NCI-H1436 treated with DMSO at 0.1 percent for 48 hours (cell line): ENCODE results near the gene ZNF428.
"Not testable (repeated sequence)": the region's sequence is repeated elsewhere in the genome, so short reads cannot be mapped to it uniquely, and the experiment has no call there.

Source experiments
- DNase-seq: peaks from one replicate; lab custom pipeline; 2025; lab: John Stamatoyannopoulos, UW

ZNF428 gene

DNA sequence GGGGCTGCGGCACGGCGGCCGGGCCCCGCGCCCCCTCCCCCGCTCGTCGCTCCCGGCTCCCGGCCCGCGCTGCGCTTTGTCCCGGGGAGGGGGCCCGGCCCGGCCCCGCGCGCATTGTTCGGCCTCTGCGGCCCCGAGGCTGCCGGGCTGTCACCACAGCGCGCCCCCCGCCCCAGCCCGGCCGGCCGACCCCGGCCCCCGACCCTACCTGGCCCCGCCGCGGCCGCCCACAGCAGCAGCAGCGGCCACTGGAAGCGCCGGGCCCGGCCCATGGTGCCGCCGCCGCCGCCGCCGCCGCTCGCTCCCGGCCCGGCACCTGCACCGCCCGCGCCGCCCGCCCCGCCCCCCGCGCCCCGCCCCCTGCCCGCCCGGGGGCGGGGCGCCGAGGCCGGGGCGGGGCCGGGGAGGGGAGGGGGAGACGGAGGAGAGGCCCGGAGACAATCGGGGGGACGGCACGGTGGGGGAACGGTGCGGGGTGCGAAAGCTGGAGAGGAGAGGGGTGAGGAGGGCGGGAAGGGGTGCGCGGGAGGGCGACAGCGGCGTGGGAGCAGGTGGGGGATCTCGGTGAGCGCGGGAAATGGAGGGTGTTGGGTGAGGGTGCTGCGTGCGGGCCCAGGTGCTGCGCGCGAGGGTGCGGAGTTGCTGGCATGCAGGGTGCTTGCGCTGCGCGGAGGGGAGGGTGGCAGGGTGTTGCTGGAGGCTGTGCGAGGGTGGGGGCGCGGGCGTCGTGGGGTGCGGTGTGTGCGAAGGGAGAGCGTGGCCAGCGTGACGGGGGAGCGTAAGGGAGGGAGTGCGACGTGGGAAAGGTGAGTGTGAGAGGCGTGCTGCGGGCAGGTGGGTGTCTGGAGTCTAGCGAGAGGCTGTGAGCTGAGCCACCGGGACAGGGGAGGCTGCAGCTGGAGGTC, 20.3 kb upstream of the ZNF428 start, which contains the start of gene CADM4:
Gene CADM4 (minus strand): TSS at position 332 of the 905 bp plus-strand sequence. CDS start 60 bp downstream, at position 272.
- no peak for DNase-seq

DNA sequence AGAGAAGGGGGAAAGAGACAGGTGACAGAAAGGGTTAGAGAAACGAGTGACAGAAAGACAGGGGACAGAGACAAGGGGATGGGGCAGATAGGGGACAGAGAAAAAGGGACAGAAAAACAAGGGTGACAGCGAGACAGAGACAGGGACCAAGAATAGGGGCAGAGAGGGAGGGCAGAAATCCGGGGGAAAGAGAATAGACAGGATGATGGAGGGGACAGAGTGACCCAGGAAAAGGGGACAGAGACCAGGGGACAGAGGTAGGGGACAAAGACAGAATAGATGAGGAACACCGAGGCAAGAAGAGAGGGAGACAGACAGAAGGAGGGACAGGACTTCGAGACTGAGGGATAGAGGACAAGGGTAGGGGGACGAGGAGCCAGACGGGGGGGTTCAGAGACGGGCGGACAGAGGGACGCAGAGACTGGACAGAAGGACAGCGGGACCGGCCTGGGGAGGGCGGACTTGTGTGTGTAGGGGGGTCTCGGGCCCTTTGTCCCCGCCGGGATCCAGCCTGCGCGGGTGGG, 19.6 kb upstream of the ZNF428 start:
- no peak for DNase-seq

DNA sequence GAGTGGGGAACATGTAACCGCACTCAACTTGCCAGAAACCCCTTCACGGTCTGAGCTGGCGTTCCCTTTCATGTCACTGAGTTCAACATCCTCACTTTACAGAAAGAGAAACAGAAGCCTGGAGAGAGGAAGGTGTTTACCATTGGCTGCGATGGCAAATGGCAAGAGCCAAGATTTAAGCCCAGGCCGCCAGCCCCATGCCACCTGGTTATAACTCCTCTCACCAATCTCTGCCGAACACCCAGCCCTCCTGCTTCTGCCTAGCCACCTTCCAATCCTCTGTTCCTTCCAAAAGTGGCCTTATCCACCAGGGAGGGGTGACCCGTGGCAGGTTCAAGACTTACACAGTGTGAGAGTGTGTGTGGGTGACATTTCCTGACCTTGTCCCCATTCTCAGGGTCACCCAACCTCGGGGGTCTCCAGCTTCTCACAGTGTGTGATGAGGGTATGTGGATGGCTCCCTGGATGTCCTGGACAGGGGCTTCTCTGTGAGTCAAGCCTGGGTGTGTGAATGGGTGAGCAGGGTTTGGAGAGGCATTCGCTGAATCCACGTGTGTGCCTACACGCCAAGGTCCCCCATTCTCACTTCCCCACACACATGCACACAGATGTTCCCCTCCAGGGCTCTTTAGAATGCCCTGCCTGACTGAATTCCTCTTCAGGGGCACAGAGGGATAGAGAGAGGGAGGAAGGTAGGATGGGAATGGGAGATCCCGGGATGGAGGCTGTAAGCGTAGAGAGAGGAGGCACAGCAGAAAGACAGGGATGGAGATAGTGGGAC, 19.0 kb upstream of the ZNF428 start:
- no peak for DNase-seq

DNA sequence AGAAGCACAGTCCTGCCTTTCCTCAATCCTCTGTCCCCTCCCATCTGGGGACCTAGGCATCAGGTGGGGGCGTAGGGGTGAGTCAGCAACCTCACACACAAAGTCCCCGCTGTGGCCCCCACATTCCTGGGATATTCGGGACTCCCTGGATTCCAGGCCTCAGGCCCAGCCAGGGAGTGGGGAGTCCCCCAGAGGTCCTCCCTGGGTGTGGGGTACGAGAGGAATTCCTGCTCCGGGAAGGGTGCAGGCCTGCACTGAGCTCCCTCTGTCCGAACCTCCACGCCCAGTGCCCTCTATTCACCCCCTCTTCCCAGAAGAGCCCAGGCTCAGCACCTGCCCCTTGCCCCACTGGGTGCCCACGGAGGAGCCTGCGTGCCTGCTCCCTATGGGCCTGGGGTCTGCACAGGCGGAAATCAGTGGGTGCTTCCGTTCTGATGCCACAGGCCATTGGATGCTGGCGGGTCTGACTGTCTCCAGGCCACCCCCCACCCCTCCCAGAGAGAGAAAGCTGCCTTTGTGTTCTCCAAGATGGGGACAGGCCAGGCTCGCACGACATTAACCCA, 16.8 kb upstream of the ZNF428 start:
- DNase-seq = no peak

DNA sequence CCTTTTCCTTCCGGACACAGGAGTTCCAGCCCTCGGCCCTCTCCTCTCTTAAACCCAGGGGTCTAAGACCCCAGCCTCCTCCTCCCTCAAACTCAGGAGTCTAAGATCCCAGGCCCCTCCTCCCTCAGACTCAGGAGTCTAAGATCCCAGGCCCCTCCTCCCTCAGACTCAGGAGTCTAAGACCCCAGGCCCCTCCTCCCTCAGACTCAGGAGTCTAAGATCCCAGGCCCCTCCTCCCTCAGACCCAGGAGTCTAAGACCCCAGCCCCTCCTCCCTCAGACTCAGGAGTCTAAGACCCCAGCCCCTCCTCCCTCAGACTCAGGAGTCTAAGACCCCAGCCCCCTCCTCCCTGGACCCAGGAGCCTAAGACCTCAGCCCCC, 16.1 kb upstream of the ZNF428 start:
- DNase-seq = not testable (repeated sequence)

DNA sequence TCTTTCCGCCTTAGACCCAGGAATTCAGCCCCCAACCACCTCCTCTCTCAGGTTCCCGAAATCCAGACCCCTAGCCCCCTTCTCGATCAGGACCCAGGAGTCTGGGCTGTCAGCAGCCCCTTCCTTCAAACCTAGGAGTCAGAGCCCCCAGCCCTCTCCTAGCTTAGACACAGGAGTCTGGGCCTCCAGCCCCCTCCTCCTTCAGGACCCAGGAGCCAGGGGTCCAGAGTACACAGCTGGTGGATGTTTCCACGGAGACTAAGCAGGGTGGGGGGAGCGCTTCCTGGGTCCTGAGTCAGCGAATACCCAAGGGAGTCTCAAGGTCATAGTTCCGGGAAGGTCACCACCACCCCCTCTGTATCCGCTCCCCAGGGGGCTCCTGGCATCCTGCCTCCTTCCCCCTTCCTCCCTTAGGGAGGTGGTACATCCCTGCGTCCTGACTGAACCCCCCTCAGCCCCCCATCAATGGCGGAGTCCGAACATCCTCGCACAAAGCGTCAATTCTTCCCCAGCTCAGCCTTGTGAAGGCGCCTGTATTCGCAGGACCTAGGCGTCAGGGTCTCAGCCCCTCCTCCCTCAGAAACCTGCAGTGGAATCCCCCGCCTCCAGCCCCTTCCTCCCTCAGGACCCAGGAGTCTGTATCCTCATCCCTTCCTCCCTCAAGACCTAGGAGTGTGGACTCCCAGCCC, 15.6 kb upstream of the ZNF428 start:
- DNase-seq = no peak

DNA sequence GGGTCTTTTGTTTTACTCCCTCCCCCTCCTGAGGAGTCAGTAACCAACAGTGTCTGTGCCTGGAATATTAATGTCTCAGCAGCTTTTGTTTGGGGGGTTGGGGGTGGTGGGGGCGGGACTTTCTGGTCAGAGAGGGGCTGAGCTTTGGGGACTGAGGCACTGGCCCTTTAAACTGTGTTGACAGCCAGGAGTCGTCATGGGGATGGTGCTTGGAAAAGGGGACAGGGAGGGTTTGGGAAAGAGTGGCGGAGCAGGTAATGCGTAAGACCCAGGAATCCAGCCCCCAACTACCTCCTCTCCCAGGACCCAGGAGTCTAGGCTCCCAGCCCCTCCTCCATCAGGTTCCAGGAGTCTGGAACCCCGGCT, 15.1 kb upstream of the ZNF428 start:
- no peak for DNase-seq

DNA sequence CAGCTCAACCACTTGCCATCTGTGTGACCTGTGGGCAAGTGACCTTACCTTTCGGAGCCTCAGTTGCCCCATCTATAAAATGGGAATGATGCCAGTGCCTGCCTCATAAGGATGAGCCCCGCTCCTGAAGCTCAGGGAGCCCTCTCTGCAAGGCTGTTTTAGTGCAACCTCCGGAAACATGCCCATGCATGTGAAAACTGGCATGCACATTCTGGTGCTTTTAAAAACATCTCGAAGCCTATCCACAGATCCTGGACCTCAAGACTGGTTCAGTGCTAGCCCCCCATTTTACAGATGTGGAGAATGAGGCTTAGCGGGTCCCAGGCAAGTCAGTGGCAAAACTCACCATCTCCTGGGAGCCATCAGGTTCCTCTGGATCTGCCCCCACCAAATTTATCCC, 14.6 kb upstream of the ZNF428 start:
- no peak for DNase-seq

DNA sequence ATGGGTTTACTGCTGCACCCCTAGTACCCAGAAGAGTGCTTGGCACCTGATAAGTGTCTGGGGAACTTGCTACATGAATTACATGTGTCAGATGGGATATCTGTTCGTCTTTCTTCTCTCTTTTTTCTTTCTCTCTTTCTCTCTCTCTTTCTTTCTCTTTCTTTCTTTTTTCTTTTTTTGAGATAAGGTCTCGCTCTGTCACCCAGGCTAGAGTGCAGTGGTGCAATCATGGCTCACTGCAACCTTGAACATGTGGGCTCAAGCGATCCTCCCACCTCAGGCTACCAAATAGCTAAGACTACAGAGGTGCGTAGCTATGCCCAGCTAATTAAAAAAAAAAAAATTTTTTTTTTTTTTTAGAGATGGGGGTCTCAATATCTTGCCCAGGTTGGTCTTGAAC, 14.1 kb upstream of the ZNF428 start:
- no peak for DNase-seq

DNA sequence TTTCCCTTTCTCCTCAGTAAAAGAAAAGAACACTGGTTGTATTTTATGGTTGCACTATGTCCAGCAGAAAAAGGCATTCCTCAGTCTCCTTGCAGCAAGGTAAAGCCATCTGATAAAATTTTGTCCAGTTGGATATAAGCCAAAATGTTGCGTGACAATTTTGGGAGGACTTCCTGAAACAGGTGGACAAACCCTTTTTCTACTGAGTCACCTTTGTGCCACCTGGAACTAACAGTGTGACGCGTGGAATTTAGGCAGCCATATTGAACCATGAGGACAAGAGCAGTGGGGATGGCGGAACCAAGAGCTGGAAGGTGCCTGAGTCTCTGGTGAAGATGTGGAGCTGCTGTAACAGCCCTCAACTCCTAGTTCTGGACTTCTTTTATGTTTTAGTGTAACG, 12.1 kb upstream of the ZNF428 start:
- DNase-seq = no peak

DNA sequence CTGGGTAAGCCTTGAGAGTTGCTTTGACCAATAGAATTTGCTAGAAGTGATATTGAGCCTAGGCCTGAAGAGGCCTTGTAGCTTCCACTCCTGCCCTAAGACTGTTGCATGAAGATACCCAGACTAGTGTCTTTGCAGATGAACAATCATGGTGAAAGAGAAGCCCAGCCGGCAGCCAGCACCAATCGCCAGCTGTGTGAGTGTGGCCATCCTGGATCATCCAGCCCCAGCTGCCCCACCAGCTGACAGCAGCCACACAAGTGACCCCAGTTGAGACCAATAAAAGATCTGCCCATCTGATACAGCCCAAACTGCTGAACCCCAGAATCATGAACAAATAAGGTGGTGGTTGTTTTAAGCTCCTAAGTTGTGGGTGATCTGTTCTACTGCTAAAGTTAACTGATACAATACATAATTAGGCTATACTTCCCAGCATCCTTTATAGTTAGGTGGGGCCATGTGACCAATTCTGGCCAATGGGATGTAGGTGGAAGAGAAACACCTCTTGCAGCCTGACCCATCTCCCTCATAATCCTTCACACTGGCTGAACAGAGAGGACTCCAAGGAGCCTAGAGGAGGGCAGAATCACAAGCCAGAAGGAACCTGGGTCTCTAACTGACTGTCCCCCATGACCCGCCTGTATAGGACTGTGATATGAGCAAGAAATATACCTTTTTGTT, 9.4 kb upstream of the ZNF428 start:
- no peak for DNase-seq

DNA sequence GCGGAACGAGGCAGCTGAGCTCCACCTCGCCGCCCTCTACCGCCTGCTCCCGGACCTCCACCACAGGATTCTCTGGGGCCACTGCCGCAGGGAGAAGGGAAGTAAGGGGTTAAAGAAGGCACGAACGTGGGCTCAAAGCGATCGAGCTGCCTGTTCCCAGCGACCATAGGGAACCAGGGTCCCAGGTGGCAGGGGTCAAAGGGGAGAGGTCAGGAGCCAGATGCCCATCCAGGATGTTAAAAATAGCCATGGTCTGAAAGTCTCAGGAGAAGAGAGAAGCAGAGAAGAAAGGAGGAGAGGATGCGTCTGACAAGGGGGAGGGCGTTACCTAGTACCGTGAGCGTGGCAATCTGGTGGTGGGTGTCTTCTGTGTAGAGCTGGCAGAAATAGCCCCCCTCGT, 7.4 kb upstream of the ZNF428 start:
- no peak for DNase-seq

DNA sequence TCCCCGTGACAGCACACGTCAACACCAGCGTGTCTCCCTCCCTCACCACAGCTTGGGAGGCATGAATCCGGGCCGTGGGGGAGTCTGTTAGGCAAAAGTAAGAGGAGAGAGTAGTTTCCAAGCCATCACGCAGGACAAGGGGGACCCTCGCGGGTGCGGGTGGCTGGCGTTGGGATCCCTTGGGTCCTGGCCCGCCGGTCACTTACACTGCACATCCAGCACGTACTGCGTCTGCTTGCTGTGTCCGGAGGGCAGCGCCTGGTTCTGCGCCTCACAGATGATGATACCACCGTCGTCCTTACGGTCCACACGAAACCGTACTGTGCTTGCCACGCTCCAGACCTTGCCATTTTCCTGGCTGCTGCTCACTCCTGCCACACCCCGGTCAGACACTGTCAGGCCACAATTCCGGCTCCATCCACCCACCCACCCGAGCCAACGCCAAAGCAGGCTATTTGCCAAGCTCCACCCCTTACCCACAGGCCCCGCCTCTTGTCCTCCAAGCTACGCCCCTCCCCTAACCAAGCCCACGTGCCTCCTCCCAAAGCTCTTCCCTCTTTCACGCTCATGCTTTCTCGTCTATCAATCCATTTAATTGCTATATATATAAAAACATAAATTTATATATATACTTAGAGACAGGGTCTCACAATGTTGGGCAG, 6.6 kb upstream of the ZNF428 start:
- DNase-seq = no peak

DNA sequence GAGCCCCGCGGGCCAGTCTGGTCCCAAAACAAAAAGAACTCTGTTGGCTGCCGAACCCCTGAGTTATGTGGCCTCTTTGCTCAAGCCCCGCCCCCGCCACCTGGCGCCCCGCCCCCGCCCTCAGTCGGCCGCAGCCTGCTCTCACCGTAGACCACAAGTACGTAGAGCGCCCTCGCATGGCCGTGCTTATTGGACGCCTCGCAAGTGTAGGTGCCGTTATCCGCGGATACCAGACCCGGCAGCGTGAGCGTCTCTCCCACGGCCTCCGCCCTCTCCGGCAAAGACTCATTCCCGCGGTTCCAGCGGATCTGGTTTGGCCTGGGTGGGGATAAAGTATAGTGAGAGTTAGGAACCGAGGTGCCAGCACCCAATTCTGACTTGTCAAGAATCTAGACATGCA, 5.5 kb upstream of the ZNF428 start:
- DNase-seq = no peak

DNA sequence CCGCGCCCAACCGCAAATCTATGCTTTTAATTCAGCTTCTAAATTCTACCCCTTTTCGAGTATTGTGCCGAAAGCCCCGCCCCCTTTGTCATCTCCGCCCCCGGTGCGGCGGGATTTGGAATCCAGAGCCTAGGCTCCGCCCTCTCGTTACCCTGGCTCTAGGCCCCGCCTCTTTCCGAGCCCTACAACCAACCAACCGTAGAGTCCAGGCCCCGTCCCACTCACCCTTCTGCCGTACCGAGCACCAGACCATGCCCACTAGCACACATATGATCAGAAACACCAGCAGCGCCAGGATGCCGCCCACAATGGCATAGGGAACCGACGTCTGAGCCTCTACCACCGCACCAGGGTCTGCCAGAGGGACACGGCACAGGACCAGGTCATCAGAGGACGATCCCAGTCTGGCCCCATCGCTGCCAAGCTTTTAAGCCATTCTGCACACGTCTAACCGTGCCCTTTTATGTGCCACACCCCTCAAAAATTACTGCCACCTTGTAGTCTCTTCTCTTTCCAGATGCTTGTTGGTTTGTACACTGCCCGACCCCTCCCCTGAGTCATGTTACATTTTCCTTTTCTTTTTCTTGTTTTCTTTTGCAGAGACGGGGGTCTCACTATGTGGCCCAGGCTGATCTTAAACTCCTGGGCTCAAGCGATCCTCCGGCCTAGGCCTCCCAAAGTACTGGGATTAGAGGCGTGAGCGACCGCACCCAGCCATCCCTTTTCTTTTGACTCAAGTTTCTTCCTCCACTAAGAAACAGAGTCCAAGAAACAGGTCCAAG, 4.7 kb upstream of the ZNF428 start:
- no peak for DNase-seq

DNA sequence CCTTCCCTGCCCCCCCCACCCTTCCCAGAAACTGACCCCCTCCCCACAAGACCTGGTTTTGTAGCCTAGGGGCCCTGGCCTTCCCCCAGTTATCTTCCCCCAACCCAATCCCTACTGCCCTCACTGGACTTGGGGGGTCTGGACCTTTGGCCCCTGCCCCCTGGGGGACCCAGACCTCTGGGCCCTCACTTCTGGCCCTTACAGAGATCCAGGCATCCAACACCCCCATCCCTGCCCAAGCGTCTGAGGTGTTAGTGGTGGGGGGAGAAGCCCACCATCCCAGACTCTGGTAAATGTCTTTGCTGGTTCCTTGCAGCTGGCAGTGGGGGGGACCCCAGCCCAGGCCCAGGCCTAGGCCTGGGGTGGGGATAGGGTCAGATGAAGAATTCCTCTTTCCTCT, 3.5 kb upstream of the ZNF428 start:
- no peak for DNase-seq

DNA sequence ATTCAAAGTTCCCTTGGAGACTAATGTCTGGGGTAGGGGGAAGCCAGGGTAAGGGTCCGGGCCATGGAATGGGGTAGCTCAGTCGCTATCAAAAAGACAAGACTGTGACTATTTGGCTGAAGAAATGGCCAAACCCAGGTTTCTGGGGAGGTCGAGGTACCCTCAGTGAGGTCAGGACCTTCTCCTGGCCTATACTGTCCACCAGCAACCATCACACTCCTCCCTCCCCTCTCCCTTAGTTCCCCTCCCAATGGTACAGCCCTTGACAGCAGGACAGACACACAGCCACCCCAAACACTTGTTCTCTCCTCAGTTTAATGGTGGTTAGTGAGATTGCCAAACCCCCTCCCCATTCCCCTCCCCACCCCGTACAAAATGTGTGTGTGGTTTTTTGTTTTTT, 2.6 kb upstream of the ZNF428 start:
- no peak for DNase-seq

DNA sequence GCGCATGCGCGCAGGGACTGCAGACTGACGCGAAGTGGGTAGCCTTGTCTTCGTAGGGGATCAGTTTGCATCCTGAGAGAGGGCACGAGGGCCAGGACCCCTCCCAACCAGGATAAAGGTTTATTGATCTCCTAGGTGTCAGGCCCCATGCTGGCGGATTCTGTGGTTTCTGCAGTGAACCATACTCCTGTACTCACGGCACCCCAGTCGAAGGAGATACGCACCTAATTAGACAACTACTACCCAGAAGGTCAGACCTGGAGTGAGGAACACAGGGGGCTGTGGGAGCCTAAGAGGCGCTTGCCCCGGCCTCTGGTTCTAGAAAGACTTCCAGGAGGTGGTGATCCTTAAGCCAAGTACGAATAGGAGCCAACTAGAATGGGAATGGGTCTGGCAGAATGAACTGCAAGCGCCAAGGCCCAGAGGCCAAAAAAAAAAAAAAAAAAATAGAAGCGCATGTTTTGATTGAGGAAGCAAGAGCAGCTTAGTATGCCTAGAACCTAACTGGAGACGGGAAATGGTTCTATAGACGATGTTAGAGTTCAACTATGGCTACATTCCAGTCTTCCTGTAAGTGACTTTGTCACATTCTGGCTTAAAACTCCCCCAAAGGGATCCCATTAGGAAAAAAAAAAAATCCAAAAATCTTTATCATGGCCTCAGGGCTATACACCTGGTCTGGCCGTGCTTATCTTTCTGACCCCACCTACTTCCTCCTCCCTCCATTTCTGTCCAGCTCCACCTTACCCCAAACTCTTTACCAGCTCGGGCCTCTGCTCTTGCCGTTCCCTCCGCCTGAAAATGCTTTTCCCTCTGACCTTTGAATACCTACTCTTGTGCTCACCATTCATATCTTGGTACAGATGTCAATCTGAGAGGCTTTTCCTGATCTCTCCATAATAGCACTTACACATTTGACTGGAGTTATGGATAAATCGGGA, 902 bp upstream of the ZNF428 start:
- DNase-seq = no peak

DNA sequence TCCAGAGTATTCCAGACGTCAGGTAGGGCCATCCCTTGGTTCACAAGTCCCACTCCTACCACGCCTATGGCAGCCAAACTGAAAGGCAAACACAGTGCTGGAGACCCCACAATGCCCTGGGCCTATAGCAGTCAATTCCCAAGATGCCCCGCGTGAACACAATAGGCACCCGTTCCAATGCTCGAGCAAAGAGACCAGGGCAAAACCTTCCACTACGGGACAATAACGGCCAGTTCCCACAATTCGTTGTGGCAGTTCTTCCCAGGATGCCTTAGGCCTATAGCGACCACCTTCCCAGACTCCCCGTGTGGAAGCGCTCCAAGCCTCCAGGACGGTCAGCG, 538 bp downstream of the ZNF428 start:
- peak; percentile 31 for DNase-seq
